ENCODE measurements around the gene SLC9C1.

- TF ChIP-seq TAF1 (IDR thresholded peaks at IDR 0.05; ENCODE audit: borderline replicate concordance, low read depth, low read length) = no peak
- no peak for TF ChIP-seq POLR2A (IDR thresholded peaks at IDR 0.05; ENCODE audit: low read depth, low read length)
- no peak for TF ChIP-seq POLR2AphosphoS5 (IDR thresholded peaks at IDR 0.05; ENCODE audit: low read depth, low read length)
These were observed 44.2 kb upstream of the SLC9C1 start for GRCh38 chr3:112338021-112338726.

All from GM12892 (cell line).